NOMO-1 treated with DMSO at 0.1 percent for 48 hours (cell line): Measurements from ENCODE around the gene PROM1.

ENCODE experiments used
- DNase-seq: peaks from one replicate; lab custom pipeline; 2025; ENCODE audit not compliant: unreplicated experiment; lab: John Stamatoyannopoulos, UW

PROM1 gene

GRCh38 chr4:15995826-15996225 is 88.0 kb downstream of the PROM1 start:
- DNase-seq: no peak

GRCh38 chr4:15992167-15992485 is 91.7 kb downstream of the PROM1 start:
- peak; percentile 61 for DNase-seq

GRCh38 chr4:15990570-15991285 is 93.1 kb downstream of the PROM1 start:
- DNase-seq: no peak

- no peak for DNase-seq
Observed at GRCh38 chr4:15989424-15989823, 94.4 kb downstream of the PROM1 start.

- no peak for DNase-seq
Observed at GRCh38 chr4:15988222-15988621, 95.6 kb downstream of the PROM1 start.

- DNase-seq: no peak
Observed at GRCh38 chr4:15986907-15987306, 96.9 kb downstream of the PROM1 start.

GRCh38 chr4:15983610-15984009 is 100.2 kb downstream of the PROM1 start:
- no peak for DNase-seq

- DNase-seq: no peak
Observed at GRCh38 chr4:15982842-15983524, 100.8 kb downstream of the PROM1 start.

GRCh38 chr4:15976456-15977447 is 107.1 kb downstream of the PROM1 start:
- DNase-seq: no peak

- DNase-seq: no peak
Observed at GRCh38 chr4:15971068-15971801, 112.6 kb downstream of the PROM1 start.

- DNase-seq: no peak
Observed at GRCh38 chr4:15968551-15969300, 115.1 kb downstream of the PROM1 start.

GRCh38 chr4:15965325-15965724 is 118.5 kb downstream of the PROM1 start:
- DNase-seq: no peak

GRCh38 chr4:15964159-15964558 is 119.7 kb downstream of the PROM1 start:
- DNase-seq: no peak

GRCh38 chr4:15963576-15963975 is 120.2 kb downstream of the PROM1 start:
- no peak for DNase-seq

GRCh38 chr4:15963001-15963451 is 120.8 kb downstream of the PROM1 start, which contains the start of gene FGFBP2:
TSS of gene FGFBP2 (minus strand) at chr4:15963175. CDS start at chr4:15963129, 46 bp downstream.
- DNase-seq: peak; percentile 50

- no peak for DNase-seq
Observed at GRCh38 chr4:15961781-15962510, 121.9 kb downstream of the PROM1 start.

- no peak for DNase-seq
Observed at GRCh38 chr4:15958562-15958961, 125.3 kb downstream of the PROM1 start.

GRCh38 chr4:15956179-15956850 is 127.5 kb downstream of the PROM1 start:
- DNase-seq: peak; percentile 79

GRCh38 chr4:15955670-15956069 is 128.2 kb downstream of the PROM1 start:
- DNase-seq: no peak
